HG03097 (cell line): ENCODE results near the gene AMZ2.

ENCODE experiments used
- ATAC-seq: cut with Tn5 transposase; IDR thresholded peaks from one replicate; pipeline ENCODE4 v1.9.1; 2021; ENCODE audit not compliant: unreplicated experiment, low FRiP score

The AMZ2 gene

DNA sequence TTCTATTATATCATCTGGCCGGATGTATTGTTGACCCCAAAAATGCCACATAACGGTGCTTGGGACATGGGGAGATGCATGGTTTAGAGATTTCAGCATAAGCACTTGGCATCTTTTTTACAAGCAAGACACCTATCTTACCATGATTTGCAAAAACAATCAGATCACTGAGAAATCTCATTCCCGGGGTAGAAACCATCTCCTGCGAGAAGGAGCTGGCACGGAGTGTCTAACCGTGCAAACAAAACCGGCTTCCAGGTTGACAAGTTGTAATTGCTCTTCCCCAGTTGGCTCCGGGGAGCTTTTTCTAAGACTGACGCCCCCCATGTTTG lies 42.1 kb downstream of the AMZ2 start:
- no peak for ATAC-seq

GRCh38 chr17:68290268-68290954 lies 42.6 kb downstream of the AMZ2 start:
- ATAC-seq = no peak

GRCh38 chr17:68290955-68291835 lies 43.4 kb downstream of the AMZ2 start, which contains the start of the genes ARSG and SLC16A6:
ARSG (plus strand) TSS chr17:68291495; CDS start chr17:68307494, 15,999 bp downstream.
SLC16A6 (minus strand) TSS chr17:68291127; CDS start chr17:68278320, 12,807 bp downstream.
- ATAC-seq = peak; percentile 48

- ATAC-seq = peak; percentile 41
These were observed 44.2 kb downstream of the AMZ2 start for GRCh38 chr17:68291836-68292688.

GRCh38 chr17:68292689-68293040 lies 44.8 kb downstream of the AMZ2 start:
- no peak for ATAC-seq

GRCh38 chr17:68293490-68294195 lies 45.8 kb downstream of the AMZ2 start:
- ATAC-seq = no peak

DNA sequence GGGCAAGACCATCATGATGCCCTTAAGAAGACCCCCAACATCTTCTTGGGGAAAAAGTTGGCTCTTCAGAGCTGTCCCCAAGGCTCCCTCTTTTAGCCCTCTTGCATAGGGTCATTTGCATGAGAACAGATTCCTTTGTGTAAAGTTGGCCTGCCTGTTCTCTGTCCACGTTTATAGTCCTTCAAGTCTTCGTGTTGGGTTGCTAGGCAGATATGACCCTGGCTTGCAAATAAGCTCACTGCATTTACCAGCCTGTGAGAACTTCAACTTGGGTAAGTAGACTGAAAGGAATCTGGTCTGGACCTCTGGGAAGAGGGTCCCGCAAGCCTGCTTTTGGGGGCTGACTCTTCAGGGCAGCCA lies 46.3 kb downstream of the AMZ2 start:
- no peak for ATAC-seq

DNA sequence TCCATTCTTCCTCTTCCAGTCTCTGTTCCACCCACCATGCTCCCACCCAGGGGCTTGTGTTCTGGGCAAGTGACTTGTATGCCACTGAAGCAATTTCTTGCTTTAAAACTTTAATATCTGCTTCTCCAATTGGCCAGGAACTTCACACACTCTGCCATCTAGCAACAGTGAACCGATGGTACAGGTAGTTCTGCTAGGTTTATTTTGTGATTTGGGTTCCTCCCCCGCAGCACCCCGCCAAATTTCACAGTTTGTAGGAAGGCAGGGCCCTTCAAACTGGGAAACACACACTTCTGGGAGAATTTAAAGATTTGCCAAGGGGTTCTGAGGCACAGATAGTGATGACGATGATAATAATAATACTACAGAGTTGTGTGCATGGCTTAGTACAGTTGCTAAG lies 46.8 kb downstream of the AMZ2 start:
- no peak for ATAC-seq

GRCh38 chr17:68295086-68295485 lies 47.2 kb downstream of the AMZ2 start:
- ATAC-seq = no peak

GRCh38 chr17:68296217-68297191 lies 48.7 kb downstream of the AMZ2 start:
- ATAC-seq = no peak

DNA sequence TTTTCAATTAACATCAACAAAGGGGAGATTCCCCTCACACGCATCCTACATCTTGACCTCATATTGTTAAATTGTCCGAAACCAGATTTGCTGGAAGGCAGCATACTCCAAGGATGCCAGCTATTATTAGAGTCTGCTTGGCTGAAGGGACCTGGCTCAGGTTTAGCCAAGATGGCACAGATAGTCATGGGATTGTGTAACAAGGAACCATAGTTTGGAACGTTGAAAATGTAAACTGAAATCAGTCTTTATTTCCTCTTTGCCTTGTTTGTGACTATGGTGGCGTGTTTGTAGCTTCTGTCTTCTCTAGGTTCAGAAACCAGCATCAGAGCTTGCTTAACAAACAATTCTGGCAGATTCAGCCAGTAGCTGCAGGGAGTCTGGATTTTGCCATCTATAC lies 49.4 kb downstream of the AMZ2 start:
- no peak for ATAC-seq

- no peak for ATAC-seq
These were observed 50.8 kb downstream of the AMZ2 start for GRCh38 chr17:68298601-68299000.

GRCh38 chr17:68299817-68300216 lies 52.0 kb downstream of the AMZ2 start:
- ATAC-seq = no peak

- no peak for ATAC-seq
These were observed 53.7 kb downstream of the AMZ2 start for GRCh38 chr17:68301438-68301959.

- ATAC-seq = no peak
These were observed 54.3 kb downstream of the AMZ2 start for GRCh38 chr17:68302066-68302564.

DNA sequence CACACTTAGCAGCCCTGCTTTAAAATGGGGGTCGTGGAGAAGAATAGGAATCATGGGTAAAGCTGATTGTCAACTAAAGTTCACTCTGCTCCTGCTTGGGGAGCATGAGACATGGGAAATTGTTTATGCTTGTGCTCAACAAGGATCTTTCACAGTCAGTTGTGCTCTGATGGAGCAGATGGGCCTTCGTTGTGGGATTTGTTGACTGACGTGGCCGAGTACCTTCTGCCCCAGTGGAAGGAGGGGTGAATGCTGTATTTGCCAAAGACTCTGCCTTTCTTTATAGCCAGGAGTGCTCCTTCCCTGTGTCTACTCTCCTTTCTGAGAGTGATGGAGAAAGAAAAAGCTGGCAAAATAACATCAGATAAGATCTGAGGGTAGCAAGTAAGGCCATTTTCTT lies 54.8 kb downstream of the AMZ2 start:
- ATAC-seq = no peak

- no peak for ATAC-seq
These were observed 56.9 kb downstream of the AMZ2 start for GRCh38 chr17:68304706-68305105.

DNA sequence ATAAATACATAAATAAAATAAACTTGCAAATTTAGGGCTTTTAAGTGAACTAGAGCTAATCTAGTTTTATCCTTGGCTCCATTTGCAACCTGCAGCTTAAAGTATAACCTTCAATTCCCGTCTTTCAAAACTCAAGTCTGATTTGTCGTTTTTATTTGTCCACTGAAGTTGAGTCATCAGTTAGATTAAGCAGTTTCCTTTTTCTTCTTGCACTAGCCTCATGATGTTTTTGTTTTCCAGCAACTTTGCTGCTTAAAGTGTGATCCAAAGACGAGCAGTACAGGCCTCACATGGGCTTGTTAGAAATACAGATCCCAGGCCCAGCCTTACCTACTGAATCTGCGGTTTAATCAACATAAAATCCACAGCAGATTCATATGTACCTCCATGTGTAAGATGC lies 57.3 kb downstream of the AMZ2 start:
- no peak for ATAC-seq
